M059J (cell line): ENCODE data around the gene HIVEP1. TPM values are rescaled to one million over a fixed set of nuclear protein-coding genes. Genes with fewer than 3 reads are reported as not detected.
"Not testable (repeated sequence)": the region's sequence is repeated elsewhere in the genome, so short reads cannot be mapped to it uniquely, and the experiment has no call there.

Experiments
- DNase-seq: peaks from one replicate; pipeline ENCODE4 v3.0.0-alpha.2; 2012; ENCODE audit warnings: low read depth
- total RNA-seq: library from RNA; depleted of rRNA; stranded (reverse); fragments of >200 nt; shearing (Covaris generic); gene quantifications from 2 replicates; pipeline ENCODE4 v1.2.3, GENCODE V29; 2014

The HIVEP1 gene
- total RNA-seq, 1 experiment from 2014 or later: 20.4 TPM

- no peak for DNase-seq
These were observed 71.7 kb downstream of the HIVEP1 start for GRCh38 chr6:12083763-12084162.

- no peak for DNase-seq
These were observed 72.6 kb downstream of the HIVEP1 start for GRCh38 chr6:12084681-12085080.

- no peak for DNase-seq
These were observed 76.4 kb downstream of the HIVEP1 start for GRCh38 chr6:12088531-12088930.

- no peak for DNase-seq
These were observed 78.6 kb downstream of the HIVEP1 start for GRCh38 chr6:12090714-12091113.

- DNase-seq: peak; percentile 20
These were observed 80.7 kb downstream of the HIVEP1 start for GRCh38 chr6:12092762-12093161.

- no peak for DNase-seq
These were observed 82.6 kb downstream of the HIVEP1 start for GRCh38 chr6:12094689-12095088.

GRCh38 chr6:12096342-12096741, 84.2 kb downstream of the HIVEP1 start:
- DNase-seq: no peak

GRCh38 chr6:12097791-12098190, 85.7 kb downstream of the HIVEP1 start:
- peak; percentile 20 for DNase-seq

- DNase-seq: peak; percentile 26
These were observed 87.7 kb downstream of the HIVEP1 start for GRCh38 chr6:12099623-12100338.

GRCh38 chr6:12101048-12101447, 88.9 kb downstream of the HIVEP1 start:
- DNase-seq: no peak

- DNase-seq: no peak
These were observed 89.7 kb downstream of the HIVEP1 start for GRCh38 chr6:12101653-12102312.

- no peak for DNase-seq
These were observed 90.2 kb downstream of the HIVEP1 start for GRCh38 chr6:12102350-12102749.

GRCh38 chr6:12103158-12103557, 91.0 kb downstream of the HIVEP1 start:
- no peak for DNase-seq

- no peak for DNase-seq
These were observed 93.2 kb downstream of the HIVEP1 start for GRCh38 chr6:12105271-12105670.

GRCh38 chr6:12108376-12108775, 96.3 kb downstream of the HIVEP1 start:
- not testable (repeated sequence) for DNase-seq

- no peak for DNase-seq
These were observed 98.6 kb downstream of the HIVEP1 start for GRCh38 chr6:12110523-12111362.

GRCh38 chr6:12111363-12111670, 99.2 kb downstream of the HIVEP1 start:
- DNase-seq: peak; percentile 49

GRCh38 chr6:12112540-12113189, 100.6 kb downstream of the HIVEP1 start:
- DNase-seq: peak; percentile 46

- DNase-seq: peak; percentile 92
These were observed 101.1 kb downstream of the HIVEP1 start for GRCh38 chr6:12113190-12113577.

GRCh38 chr6:12114055-12114503, 102.0 kb downstream of the HIVEP1 start:
- DNase-seq: no peak

- DNase-seq: no peak
These were observed 102.9 kb downstream of the HIVEP1 start for GRCh38 chr6:12115001-12115400.

GRCh38 chr6:12115492-12115891, 103.4 kb downstream of the HIVEP1 start:
- DNase-seq: no peak
